ENCODE results near the gene SLC25A21.

GRCh38 chr14:37057776-37058175 lies 114.6 kb downstream of the SLC25A21 start:
- TF ChIP-seq CTCF (IDR thresholded peaks at IDR 0.05) (no peak), EZH2 (IDR thresholded peaks at IDR 0.05) (no peak)
